UCSD-AML1 (cell line): Measurements from ENCODE around the gene KCTD4.
"Not testable (repeated sequence)": the region's sequence is repeated elsewhere in the genome, so short reads cannot be mapped to it uniquely, and the experiment has no call there.

ENCODE experiments used
- DNase-seq: peaks from one replicate; lab custom pipeline; 2025; ENCODE audit not compliant: unreplicated experiment; lab: John Stamatoyannopoulos, UW

KCTD4 gene

GRCh38 chr13:45200701-45201232 is at the start of gene KCTD4:
Gene KCTD4 (minus strand): TSS chr13:45201045. CDS start chr13:45194567, 6,478 bp downstream.
- no peak for DNase-seq

- no peak for DNase-seq
Observed at GRCh38 chr13:45249662-45250061, 48.8 kb upstream of the KCTD4 start.

GRCh38 chr13:45244736-45245135 is 43.9 kb upstream of the KCTD4 start:
- not testable (repeated sequence) for DNase-seq

- no peak for DNase-seq
Observed at GRCh38 chr13:45243077-45243476, 42.2 kb upstream of the KCTD4 start.

GRCh38 chr13:45242524-45242923 is 41.7 kb upstream of the KCTD4 start:
- no peak for DNase-seq

- no peak for DNase-seq
Observed at GRCh38 chr13:45242070-45242469, 41.2 kb upstream of the KCTD4 start.

- DNase-seq: no peak
Observed at GRCh38 chr13:45240143-45240542, 39.3 kb upstream of the KCTD4 start.

- no peak for DNase-seq
Observed at GRCh38 chr13:45238945-45239795, 38.3 kb upstream of the KCTD4 start.

- DNase-seq: no peak
Observed at GRCh38 chr13:45232591-45232990, 31.7 kb upstream of the KCTD4 start.

GRCh38 chr13:45231722-45232121 is 30.9 kb upstream of the KCTD4 start:
- no peak for DNase-seq

- no peak for DNase-seq
Observed at GRCh38 chr13:45231305-45231704, 30.5 kb upstream of the KCTD4 start.

GRCh38 chr13:45229172-45229571 is 28.3 kb upstream of the KCTD4 start:
- DNase-seq: no peak

GRCh38 chr13:45228002-45228401 is 27.2 kb upstream of the KCTD4 start:
- no peak for DNase-seq

GRCh38 chr13:45226024-45226423 is 25.2 kb upstream of the KCTD4 start:
- DNase-seq: no peak

- no peak for DNase-seq
Observed at GRCh38 chr13:45225370-45225769, 24.5 kb upstream of the KCTD4 start.

GRCh38 chr13:45224176-45224575 is 23.3 kb upstream of the KCTD4 start:
- DNase-seq: no peak

GRCh38 chr13:45222919-45223318 is 22.1 kb upstream of the KCTD4 start:
- no peak for DNase-seq

GRCh38 chr13:45222516-45222915 is 21.7 kb upstream of the KCTD4 start:
- no peak for DNase-seq

GRCh38 chr13:45220403-45220802 is 19.6 kb upstream of the KCTD4 start:
- DNase-seq: no peak

- no peak for DNase-seq
Observed at GRCh38 chr13:45219938-45220375, 19.1 kb upstream of the KCTD4 start.

- DNase-seq: no peak
Observed at GRCh38 chr13:45219123-45219891, 18.5 kb upstream of the KCTD4 start.

GRCh38 chr13:45218689-45219088 is 17.8 kb upstream of the KCTD4 start:
- no peak for DNase-seq
